Prostate gland (tissue), 2 donors: ENCODE results near the gene UQCR11.

Experiments used
- POLR2A ChIP-seq: fragments of 450-650 bp; IDR thresholded peaks from one replicate; pipeline ENCODE4 v1.6.1; 2016; ENCODE audit warnings: antibody characterized with exemption, mild to moderate bottlenecking
- POLR2AphosphoS5 ChIP-seq: sonication (generic); formaldehyde crosslinking; IDR thresholded peaks from one replicate; pipeline ENCODE4 v1.6.1; 2017; ENCODE audit warnings: antibody characterized with exemption
- TF ChIP-seq, protein P1 (sequence below), 4 experiments: fragments of 200-600 bp in 2 of 4; fragments of 450-650 bp in 2 of 4; sonication (generic) in 2 of 4; IDR thresholded peaks; 1 replicate in 3 of 4; 2 replicates in 1 of 4; pipeline ENCODE4 v1.5.1; 2016 to 2019; ENCODE audit warnings: antibody characterized with exemption in 4 of 4, mild to moderate bottlenecking in 2 of 4, moderate library complexity in 2 of 4

DNA sequence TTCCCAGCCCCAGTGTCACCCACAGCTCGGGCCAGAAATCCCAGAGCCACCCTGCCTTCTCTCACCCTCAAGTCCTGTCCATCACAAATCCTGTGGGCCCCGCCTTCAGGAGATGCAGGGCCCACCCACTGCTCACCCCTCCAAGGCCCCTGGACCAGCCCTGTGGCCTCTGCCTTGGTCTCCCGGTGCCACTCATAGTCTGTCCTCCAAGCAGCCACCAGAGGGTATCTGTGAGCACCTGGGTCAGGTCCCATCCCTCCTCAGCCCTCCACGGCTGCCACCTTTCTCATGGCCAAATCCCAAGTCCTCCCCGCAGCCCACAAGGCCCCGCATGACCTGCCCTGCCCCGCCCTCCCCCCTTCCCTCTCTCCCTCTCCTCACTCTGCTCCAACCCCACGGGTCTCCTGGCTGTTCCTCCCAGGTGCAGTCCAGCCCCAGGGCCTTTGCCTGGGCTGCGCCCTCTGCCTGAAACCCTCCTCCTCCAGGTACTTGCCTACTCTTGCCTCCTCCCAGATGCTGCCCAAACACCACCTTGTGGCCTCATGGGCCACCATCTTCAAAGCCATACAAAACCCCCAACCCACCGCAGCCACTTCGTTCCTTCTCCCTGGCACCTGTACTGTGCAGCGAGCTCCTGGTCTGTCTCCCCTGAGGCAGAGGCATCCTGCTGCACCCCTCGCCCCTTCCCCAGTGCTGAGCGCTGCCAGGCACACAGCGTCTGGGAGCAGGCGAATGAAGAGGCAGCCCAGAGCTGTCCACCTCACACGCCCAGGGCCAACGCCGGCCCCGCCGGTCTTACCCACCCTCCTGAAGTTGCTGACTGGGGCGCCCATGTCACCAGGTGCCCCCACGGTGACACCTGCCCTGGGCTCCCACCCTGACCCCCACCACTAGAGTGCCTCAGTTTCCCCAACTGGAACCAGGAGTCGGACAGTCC, 13.2 kb upstream of the UQCR11 start:
- TF ChIP-seq POLR2A = no peak
- TF ChIP-seq, protein P1, sequence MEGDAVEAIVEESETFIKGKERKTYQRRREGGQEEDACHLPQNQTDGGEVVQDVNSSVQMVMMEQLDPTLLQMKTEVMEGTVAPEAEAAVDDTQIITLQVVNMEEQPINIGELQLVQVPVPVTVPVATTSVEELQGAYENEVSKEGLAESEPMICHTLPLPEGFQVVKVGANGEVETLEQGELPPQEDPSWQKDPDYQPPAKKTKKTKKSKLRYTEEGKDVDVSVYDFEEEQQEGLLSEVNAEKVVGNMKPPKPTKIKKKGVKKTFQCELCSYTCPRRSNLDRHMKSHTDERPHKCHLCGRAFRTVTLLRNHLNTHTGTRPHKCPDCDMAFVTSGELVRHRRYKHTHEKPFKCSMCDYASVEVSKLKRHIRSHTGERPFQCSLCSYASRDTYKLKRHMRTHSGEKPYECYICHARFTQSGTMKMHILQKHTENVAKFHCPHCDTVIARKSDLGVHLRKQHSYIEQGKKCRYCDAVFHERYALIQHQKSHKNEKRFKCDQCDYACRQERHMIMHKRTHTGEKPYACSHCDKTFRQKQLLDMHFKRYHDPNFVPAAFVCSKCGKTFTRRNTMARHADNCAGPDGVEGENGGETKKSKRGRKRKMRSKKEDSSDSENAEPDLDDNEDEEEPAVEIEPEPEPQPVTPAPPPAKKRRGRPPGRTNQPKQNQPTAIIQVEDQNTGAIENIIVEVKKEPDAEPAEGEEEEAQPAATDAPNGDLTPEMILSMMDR (IDR thresholded peaks at IDR 0.05) = peak in 3 of 4 experiments; percentile 24 to 41 (median 26)
- no peak for TF ChIP-seq POLR2AphosphoS5
